HepG2 (cell line): ENCODE measurements around the gene C2orf42. TPM values are rescaled to one million over a fixed set of nuclear protein-coding genes. Genes with fewer than 3 reads are reported as not detected.

ENCODE experiments used
- ELF4 ChIP-seq: sonication (generic); formaldehyde crosslinking; IDR thresholded peaks from 2 replicates; pipeline ENCODE4 v1.5.0; 2020; ENCODE audit warnings: missing genetic modification reagents, mild to moderate bottlenecking, moderate library complexity, borderline replicate concordance
- HMGXB3 ChIP-seq: sonication (generic); formaldehyde crosslinking; IDR thresholded peaks from 2 replicates; pipeline ENCODE4 v1.4.0; 2020; ENCODE audit warnings: missing genetic modification reagents, borderline replicate concordance
- HNF1A ChIP-seq, 2 experiments: sonication (generic) in 1 of 2; formaldehyde crosslinking in 1 of 2; IDR thresholded peaks; 2 replicates each; pipeline versions ENCODE4 v1.4.0 to v1.6.1; 2016 to 2020; ENCODE audit warnings: borderline replicate concordance in 1 of 2, low read depth in 1 of 2, mild to moderate bottlenecking in 1 of 2, missing genetic modification reagents in 1 of 2
- LRRFIP1 ChIP-seq: sonication (generic); formaldehyde crosslinking; conservative IDR thresholded peaks from 2 replicates; pipeline ENCODE4 v1.4.0; 2020; ENCODE audit warnings: missing genetic modification reagents
- PHF8 ChIP-seq: sonication (generic); formaldehyde crosslinking; IDR thresholded peaks from 2 replicates; pipeline ENCODE4 v1.5.0; 2020; ENCODE audit warnings: missing genetic modification reagents
- POLR2G ChIP-seq: fragments of 200-400 bp; formaldehyde crosslinking; IDR thresholded peaks from 2 replicates; pipeline ENCODE4 v1.6.1; 2018; ENCODE audit warnings: mild to moderate bottlenecking, low read depth, low read length, moderate library complexity
- SRSF9 ChIP-seq: fragments of 200-400 bp; formaldehyde crosslinking; IDR thresholded peaks from 2 replicates; pipeline ENCODE4 v1.6.1; 2018; ENCODE audit warnings: borderline replicate concordance, mild to moderate bottlenecking, low read depth, low read length; ENCODE audit not compliant: insufficient read depth, poor library complexity, severe bottlenecking
- TEAD3 ChIP-seq: optimal IDR thresholded peaks from 2 replicates; pipeline ENCODE3; 2016; ENCODE audit warnings: borderline replicate concordance
- THAP8 ChIP-seq: sonication (generic); formaldehyde crosslinking; IDR thresholded peaks from 2 replicates; pipeline ENCODE4 v1.5.1; 2020; ENCODE audit warnings: missing genetic modification reagents, mild to moderate bottlenecking, borderline replicate concordance
- XBP1 ChIP-seq: sonication (generic); formaldehyde crosslinking; IDR thresholded peaks from 2 replicates; pipeline ENCODE4 v1.5.0; 2020; ENCODE audit warnings: missing genetic modification reagents
- ZNF234 ChIP-seq: sonication (generic); formaldehyde crosslinking; conservative IDR thresholded peaks from 2 replicates; pipeline ENCODE4 v1.5.1; 2020; ENCODE audit warnings: mild to moderate bottlenecking, missing genetic modification reagents
- ZNF619 ChIP-seq: sonication (generic); formaldehyde crosslinking; IDR thresholded peaks from 2 replicates; pipeline ENCODE4 v1.4.0; 2020; ENCODE audit warnings: mild to moderate bottlenecking, missing genetic modification reagents
- ZNF772 ChIP-seq: sonication (generic); formaldehyde crosslinking; IDR thresholded peaks from 2 replicates; pipeline ENCODE4 v1.5.0; 2020; ENCODE audit warnings: mild to moderate bottlenecking, missing genetic modification reagents
- ZNF784 ChIP-seq: sonication (generic); formaldehyde crosslinking; IDR thresholded peaks from 2 replicates; pipeline ENCODE4 v1.5.1; 2020; ENCODE audit warnings: missing genetic modification reagents, mild to moderate bottlenecking, borderline replicate concordance
- ZSCAN12 ChIP-seq: sonication (generic); formaldehyde crosslinking; IDR thresholded peaks from 2 replicates; pipeline ENCODE4 v1.9.0; 2021; ENCODE audit warnings: mild to moderate bottlenecking, missing genetic modification reagents
- polyA plus RNA-seq, 8 experiments: library from polyadenylated mRNA; depleted of rRNA in 3 of 8; stranded (reverse) in 7 of 8; unstranded in 1 of 8; fragments of >200 nt; fragmentation: Illumina TruSeq in 4 of 8; extraction: Trizol in 4 of 8; gene quantifications; 2 replicates each; pipeline versions ENCODE4 v1.2.1 to v1.2.3, GENCODE V29; 2011 to 2016; ENCODE audit warnings: low read depth in 4 of 8, missing spikeins in 1 of 8, mixed read lengths in 1 of 8; ENCODE audit not compliant: insufficient read depth in 1 of 8
- total RNA-seq, 5 experiments: library from RNA; depleted of rRNA; stranded (reverse); fragments of >200 nt; fragmentation: Illumina TruSeq; extraction: Trizol; gene quantifications; 2 replicates each; pipeline ENCODE4 v1.2.3, GENCODE V29; 2016; ENCODE audit warnings: low read depth in 1 of 5

Gene C2orf42
- total and polyA plus RNA-seq, 2 of the 13 experiments (the other 11 are each of a cell fraction or from before 2014, with no cell fraction given): 9.3 to 9.9 TPM

GRCh38 chr2:70141902-70142589 lies 48.8 kb downstream of the C2orf42 start (continued):
- TF ChIP-seq HMGXB3 (CRISPR knock-in tag): 0 out of 2 replicates have a peak, but pooled peaks have one; percentile 35
- TF ChIP-seq SRSF9: no peak
- TF ChIP-seq XBP1 (CRISPR knock-in tag): no peak
- peak; percentile 47; the same call in 1 of the 2 replicates for TF ChIP-seq PHF8 (CRISPR knock-in tag)
- TF ChIP-seq ZNF772 (CRISPR knock-in tag): peak; percentile 76; the same call in 1 of the 2 replicates
- peak; percentile 75 for TF ChIP-seq POLR2G
- peak; percentile 57; the same call in 1 of the 2 replicates for TF ChIP-seq ZNF784 (CRISPR knock-in tag)
- no peak for TF ChIP-seq ZNF619 (CRISPR knock-in tag)
- no peak for TF ChIP-seq TEAD3 (CRISPR knock-in tag)
- no peak for TF ChIP-seq ELF4 (CRISPR knock-in tag)
- peak; percentile 98 for TF ChIP-seq ZNF234
- peak; percentile 80; the same call in 1 of the 2 replicates for TF ChIP-seq ZSCAN12 (CRISPR knock-in tag)
- TF ChIP-seq LRRFIP1 (CRISPR knock-in tag): no peak
- TF ChIP-seq HNF1A (IDR thresholded peaks at IDR 0.05; ENCODE audit: low read depth): no peak
- no peak for TF ChIP-seq HNF1A (CRISPR knock-in tag; IDR thresholded peaks at IDR 0.05; ENCODE audit: borderline replicate concordance)
- TF ChIP-seq THAP8: peak; percentile 89
